ENCODE results near the gene FADD.

FADD gene, protein sequence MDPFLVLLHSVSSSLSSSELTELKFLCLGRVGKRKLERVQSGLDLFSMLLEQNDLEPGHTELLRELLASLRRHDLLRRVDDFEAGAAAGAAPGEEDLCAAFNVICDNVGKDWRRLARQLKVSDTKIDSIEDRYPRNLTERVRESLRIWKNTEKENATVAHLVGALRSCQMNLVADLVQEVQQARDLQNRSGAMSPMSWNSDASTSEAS

DNA sequence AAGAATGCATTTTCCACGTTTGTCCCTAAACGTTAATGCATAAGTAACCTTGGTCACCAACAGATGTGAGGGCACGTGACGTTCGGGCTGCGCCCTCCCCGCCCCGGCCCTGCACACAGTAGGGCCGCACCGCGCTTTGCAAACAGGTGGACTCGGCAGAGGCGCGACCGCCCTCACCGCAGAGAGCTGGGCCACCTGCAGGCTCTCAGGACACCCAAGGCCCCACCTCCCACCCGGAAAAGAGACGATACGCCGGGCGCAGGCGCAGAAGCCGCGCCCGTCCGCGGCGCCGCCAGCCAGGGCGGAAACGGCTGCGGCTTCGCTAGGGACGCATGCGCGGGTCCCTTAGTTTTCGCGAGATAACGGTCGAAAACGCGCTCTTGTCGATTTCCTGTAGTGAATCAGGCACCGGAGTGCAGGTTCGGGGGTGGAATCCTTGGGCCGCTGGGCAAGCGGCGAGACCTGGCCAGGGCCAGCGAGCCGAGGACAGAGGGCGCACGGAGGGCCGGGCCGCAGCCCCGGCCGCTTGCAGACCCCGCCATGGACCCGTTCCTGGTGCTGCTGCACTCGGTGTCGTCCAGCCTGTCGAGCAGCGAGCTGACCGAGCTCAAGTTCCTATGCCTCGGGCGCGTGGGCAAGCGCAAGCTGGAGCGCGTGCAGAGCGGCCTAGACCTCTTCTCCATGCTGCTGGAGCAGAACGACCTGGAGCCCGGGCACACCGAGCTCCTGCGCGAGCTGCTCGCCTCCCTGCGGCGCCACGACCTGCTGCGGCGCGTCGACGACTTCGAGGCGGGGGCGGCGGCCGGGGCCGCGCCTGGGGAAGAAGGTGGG is at the start of gene FADD:
FADD (plus strand) TSS at position 377 of the 831 bp plus-strand sequence; CDS start at position 541, 164 bp downstream.
- TF ChIP-seq, protein P1, sequence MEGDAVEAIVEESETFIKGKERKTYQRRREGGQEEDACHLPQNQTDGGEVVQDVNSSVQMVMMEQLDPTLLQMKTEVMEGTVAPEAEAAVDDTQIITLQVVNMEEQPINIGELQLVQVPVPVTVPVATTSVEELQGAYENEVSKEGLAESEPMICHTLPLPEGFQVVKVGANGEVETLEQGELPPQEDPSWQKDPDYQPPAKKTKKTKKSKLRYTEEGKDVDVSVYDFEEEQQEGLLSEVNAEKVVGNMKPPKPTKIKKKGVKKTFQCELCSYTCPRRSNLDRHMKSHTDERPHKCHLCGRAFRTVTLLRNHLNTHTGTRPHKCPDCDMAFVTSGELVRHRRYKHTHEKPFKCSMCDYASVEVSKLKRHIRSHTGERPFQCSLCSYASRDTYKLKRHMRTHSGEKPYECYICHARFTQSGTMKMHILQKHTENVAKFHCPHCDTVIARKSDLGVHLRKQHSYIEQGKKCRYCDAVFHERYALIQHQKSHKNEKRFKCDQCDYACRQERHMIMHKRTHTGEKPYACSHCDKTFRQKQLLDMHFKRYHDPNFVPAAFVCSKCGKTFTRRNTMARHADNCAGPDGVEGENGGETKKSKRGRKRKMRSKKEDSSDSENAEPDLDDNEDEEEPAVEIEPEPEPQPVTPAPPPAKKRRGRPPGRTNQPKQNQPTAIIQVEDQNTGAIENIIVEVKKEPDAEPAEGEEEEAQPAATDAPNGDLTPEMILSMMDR (IDR thresholded peaks at IDR 0.05; ENCODE audit: insufficient read depth, low read length, poor library complexity, severe bottlenecking): no peak
- DNase-seq (ENCODE audit: extremely low read depth, insufficient read length): peak; percentile 98
- Histone ChIP-seq H3K4me3 (replicated peaks; ENCODE audit: low read depth, low read length) (peak within 1 kb of the TSS; percentile 100), H3K27me3 (replicated peaks; ENCODE audit: control insufficient read depth, insufficient read depth, low read length) (no peaks in the 10 kb centered on the region), H3K36me3 (ENCODE audit: control insufficient read depth, insufficient read depth, low read length) (peaks cover 22% of the 10 kb centered on the region)

DNA sequence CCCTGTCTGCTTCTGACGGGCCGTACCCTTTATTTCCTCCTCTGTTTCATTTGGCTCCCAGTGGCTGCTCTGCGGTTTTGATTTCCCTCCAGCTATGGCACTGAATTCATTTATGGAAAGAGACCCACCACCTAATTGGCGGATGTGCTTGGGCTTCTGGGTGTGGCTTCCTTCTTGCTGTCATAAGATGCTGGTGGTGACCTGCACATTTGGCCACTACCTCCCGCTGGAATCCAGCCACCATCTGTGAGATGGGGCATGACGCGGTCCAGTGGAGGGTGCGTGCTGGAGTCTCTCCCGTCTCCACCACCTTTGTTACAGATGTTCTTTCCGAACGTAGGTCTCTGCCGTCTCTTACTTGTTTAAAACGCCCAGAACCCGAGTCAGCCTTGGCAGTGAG is 47.7 kb upstream of the FADD start:
- TF ChIP-seq, protein P1 (IDR thresholded peaks at IDR 0.05; ENCODE audit: insufficient read depth, low read length, poor library complexity, severe bottlenecking): no peak
- Histone ChIP-seq H3K36me3 (ENCODE audit: control insufficient read depth, insufficient read depth, low read length) (no peaks in the 10 kb centered on the region), H3K27me3 (replicated peaks; ENCODE audit: control insufficient read depth, insufficient read depth, low read length) (no peaks in the 10 kb centered on the region), H3K4me3 (replicated peaks; ENCODE audit: low read depth, low read length) (no peak overlapping the region)
- no peak for DNase-seq (ENCODE audit: extremely low read depth, insufficient read length)

DNA sequence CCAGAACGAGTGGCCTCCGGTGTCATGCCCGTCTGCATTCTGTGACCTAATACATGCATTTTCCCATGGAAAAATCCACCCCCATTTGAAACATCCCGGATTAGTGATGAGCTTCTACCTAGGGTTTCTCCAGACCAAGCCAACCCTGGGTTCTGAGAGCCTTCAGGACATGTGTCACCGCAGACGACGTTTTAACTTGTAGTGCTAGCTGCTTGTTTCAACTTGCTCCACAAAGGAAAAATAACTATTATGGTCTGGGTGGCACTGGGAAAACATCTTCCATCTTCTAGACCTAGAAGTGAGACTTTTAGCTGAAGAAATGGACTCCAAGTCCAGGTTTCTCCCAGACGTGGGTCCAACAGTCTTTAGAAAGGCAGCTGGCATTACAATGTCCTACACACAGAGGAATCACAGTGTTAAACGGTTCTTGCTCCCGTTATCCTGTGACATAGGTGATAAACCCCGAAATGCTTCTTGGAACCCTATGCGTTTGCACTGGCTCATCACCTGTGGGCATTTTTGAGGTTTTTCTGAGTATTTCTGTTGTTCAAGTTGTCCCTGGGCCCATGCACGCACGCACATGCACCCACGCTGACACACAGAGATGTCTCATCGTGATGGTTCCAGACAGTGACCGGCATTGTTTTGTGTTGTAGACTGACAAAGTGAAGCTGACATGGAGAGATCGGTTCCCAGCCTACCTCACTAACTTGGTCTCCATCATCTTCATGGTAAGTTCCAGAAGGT is 46.6 kb upstream of the FADD start:
- H3K27me3 ChIP-seq (replicated peaks; ENCODE audit: control insufficient read depth, insufficient read depth, low read length): no peaks in the 10 kb centered on the region
- no peaks in the 10 kb centered on the region for H3K36me3 ChIP-seq (ENCODE audit: control insufficient read depth, insufficient read depth, low read length)

DNA sequence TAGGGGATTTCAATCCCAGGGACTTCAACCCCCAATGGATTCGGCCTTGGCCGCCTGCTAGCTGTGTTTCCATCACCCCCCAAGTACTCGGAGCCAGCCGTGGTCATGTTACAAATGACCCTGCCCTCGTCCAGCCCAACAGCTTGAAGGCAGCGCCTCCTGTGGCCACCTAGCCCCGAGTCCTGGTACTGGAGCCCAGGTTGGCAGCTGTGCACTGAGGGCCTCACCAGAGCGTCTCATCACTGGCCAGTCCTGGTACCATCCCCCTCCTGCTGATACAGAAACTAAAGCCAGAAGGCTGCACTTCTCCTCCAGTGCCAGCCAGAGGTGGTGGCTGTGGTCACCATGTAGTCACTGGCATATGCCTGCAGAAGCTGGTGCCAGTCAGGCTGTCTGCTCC is 44.9 kb upstream of the FADD start:
- no peak overlapping the region for H3K4me3 ChIP-seq (replicated peaks; ENCODE audit: low read depth, low read length)
- DNase-seq (ENCODE audit: extremely low read depth, insufficient read length): no peak
- no peaks in the 10 kb centered on the region for H3K27me3 ChIP-seq (replicated peaks; ENCODE audit: control insufficient read depth, insufficient read depth, low read length)
- H3K36me3 ChIP-seq (ENCODE audit: control insufficient read depth, insufficient read depth, low read length): no peaks in the 10 kb centered on the region
- TF ChIP-seq, protein P1 (IDR thresholded peaks at IDR 0.05; ENCODE audit: insufficient read depth, low read length, poor library complexity, severe bottlenecking): peak; percentile 42

More for the DNA sequence above, 46.6 kb upstream of the FADD start:
- DNase-seq (ENCODE audit: extremely low read depth, insufficient read length): no peak
- TF ChIP-seq, protein P1 (IDR thresholded peaks at IDR 0.05; ENCODE audit: insufficient read depth, low read length, poor library complexity, severe bottlenecking): no peak
- H3K4me3 ChIP-seq (replicated peaks; ENCODE audit: low read depth, low read length): no peak overlapping the region

DNA sequence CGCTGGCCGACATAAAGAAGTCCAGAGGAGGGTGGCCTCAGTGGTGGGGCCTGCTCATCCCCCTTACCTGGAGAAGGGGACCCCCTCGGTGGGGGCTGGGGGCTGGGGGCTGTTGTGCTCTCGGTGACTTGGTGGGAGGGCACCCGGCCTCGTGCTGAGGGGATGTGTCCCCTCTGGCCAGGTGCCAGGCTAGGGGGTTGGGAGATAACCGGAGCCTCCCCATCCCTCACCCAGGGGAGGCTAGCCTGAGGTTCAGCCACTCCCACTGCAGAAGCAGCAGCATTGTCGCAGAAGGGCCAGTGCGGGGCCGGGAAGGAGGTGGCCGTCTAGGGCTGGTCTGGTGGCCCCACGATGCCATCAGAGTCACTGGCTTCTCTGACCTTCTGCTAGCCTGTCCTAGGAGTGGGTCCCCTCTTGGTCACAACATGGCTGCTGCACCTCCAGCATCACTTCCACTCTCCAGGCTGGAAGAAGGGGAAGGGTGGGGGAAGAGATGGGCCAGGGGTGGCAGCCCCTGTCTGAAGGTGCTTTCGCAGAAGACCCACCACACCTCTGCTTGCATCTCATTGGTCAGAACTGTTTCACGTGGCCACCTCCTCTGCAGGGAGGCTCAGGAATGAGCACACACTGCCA is 44.2 kb upstream of the FADD start:
- H3K4me3 ChIP-seq (replicated peaks; ENCODE audit: low read depth, low read length): no peak overlapping the region
- DNase-seq (ENCODE audit: extremely low read depth, insufficient read length): no peak
- H3K27me3 ChIP-seq (replicated peaks; ENCODE audit: control insufficient read depth, insufficient read depth, low read length): no peaks in the 10 kb centered on the region
- TF ChIP-seq, protein P1 (IDR thresholded peaks at IDR 0.05; ENCODE audit: insufficient read depth, low read length, poor library complexity, severe bottlenecking): no peak
- H3K36me3 ChIP-seq (ENCODE audit: control insufficient read depth, insufficient read depth, low read length): no peaks in the 10 kb centered on the region

All from GM06990 (cell line).